ENCODE data around the gene SLC22A23. TPM values are rescaled to one million over a fixed set of nuclear protein-coding genes. Genes with fewer than 3 reads are reported as not detected.

Gene SLC22A23, protein sequence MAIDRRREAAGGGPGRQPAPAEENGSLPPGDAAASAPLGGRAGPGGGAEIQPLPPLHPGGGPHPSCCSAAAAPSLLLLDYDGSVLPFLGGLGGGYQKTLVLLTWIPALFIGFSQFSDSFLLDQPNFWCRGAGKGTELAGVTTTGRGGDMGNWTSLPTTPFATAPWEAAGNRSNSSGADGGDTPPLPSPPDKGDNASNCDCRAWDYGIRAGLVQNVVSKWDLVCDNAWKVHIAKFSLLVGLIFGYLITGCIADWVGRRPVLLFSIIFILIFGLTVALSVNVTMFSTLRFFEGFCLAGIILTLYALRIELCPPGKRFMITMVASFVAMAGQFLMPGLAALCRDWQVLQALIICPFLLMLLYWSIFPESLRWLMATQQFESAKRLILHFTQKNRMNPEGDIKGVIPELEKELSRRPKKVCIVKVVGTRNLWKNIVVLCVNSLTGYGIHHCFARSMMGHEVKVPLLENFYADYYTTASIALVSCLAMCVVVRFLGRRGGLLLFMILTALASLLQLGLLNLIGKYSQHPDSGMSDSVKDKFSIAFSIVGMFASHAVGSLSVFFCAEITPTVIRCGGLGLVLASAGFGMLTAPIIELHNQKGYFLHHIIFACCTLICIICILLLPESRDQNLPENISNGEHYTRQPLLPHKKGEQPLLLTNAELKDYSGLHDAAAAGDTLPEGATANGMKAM
- 0.56 and 0.72 TPM in 2 replicates for total RNA-seq (2012; rRNA removed)
- 1.1 and 1.6 TPM in 2 replicates for polyA plus RNA-seq (2012; rRNA removed)
- 1.2 and 1.9 TPM in 2 replicates for polyA plus RNA-seq (2012; cell fraction: cytosol; rRNA removed)
- polyA plus RNA-seq (2012; cell fraction: nucleus; rRNA removed; ENCODE audit: low replicate concordance) = 1.9 TPM in 2 replicates
- percentile 51 among the genes with signal in this experiment for Bru-seq, nascent RNA
- percentile 44 among the genes with signal in this experiment for BruChase-seq, experiment 1, labeled RNA remaining after a 6-hour chase
- percentile 50 among the genes with signal in this experiment for BruChase-seq, experiment 2, labeled RNA remaining after a 2-hour chase
- long read RNA-seq, partial matches to known transcripts = 0 of 19 reads
- long read RNA-seq, other reads (novel, unspliced or antisense) = 16 of 19 reads

DNA sequence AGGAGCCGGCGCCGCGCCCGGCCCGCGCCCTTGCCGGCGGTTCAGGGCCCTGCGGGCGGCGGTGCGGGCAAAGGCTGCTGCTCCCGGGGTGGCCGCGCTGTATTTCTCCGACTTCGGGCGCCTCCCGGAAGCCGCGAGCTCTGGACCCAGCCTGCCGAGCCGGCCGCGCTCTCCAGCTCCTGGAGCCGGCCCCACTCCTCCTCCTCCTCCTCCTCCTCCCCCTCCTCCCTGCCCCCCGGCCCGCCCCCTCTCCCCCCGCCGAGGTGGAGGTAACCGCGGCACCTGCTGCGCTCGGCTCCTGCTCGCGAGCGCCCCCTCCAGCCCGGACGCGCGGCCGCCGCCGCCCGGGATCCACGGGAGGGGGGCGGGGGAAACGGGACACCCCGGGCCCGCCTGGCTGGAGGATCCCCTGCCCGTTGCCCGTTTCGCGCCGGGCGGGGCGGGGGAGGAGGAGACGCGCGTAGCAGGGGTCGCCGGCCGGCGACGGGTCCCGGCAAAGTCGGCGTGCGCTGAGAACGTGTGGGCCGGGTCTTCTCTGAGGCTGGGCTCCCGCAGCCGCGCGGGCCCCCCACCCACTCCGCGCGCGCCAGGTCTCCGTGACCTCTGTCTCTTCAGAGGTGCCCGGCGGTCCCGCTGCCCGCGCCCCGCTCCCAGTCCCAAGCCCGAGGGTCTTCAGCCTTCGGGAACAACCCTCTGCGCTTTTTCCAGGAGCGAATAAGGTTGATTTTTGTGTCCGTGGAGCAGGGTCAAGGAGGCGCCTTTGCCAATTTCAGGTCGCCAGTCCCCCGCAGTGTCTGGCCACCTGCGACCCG is at the start of gene SLC22A23:
TSS of gene SLC22A23 (minus strand) at position 153 of the 812 bp plus-strand sequence. CDS start 491 bp downstream, outside the sequence.
- Histone ChIP-seq H3K27me3 (ENCODE audit: control insufficient read depth, insufficient read depth, low read length) (peaks cover 61% of the 10 kb centered on the region), H3K9me1 (ENCODE audit: insufficient read depth, low read length) (no peaks in the 10 kb centered on the region), H4K8ac (ENCODE audit: low read depth in 2 of 2, low read length in 2 of 2) (no peak within 1 kb of the TSS), H3K79me1 (ENCODE audit: low read depth in 1 of 2, low read length in 2 of 2) (no peaks in the 10 kb centered on the region), H2AFZ (replicated peaks; ENCODE audit: low read length, poor library complexity) (peak within 1 kb of the TSS; percentile 81), H3K14ac (replicated peaks; ENCODE audit: low read depth, low read length) (no peak within 1 kb of the TSS), H4K20me1 (ENCODE audit: insufficient read depth, low read length) (0 out of 2 replicates have a peak, but pooled peaks cover 4% of the 10 kb centered on the region), H3K18ac (ENCODE audit: low read depth, low read length) (no peak within 1 kb of the TSS), H3K4ac (ENCODE audit: low read depth, low read length) (no peak within 1 kb of the TSS), H2AK9ac (replicated peaks; ENCODE audit: low read depth, low read length, poor library complexity) (peak within 1 kb of the TSS; percentile 22), H2BK15ac (ENCODE audit: low read depth, low read length) (no peak within 1 kb of the TSS), H3K36me3 (ENCODE audit: control insufficient read depth, insufficient read depth, low read length) (no peaks in the 10 kb centered on the region), H2BK20ac (ENCODE audit: low read depth, low read length) (no peak within 1 kb of the TSS), H2AK5ac (ENCODE audit: low read depth, low read length) (no peak within 1 kb of the TSS), H2BK120ac (ENCODE audit: low read depth, low read length) (no peak within 1 kb of the TSS), H3K4me2 (ENCODE audit: low read depth, low read length) (peak within 1 kb of the TSS; percentile 80), H3K9me3 (ENCODE audit: control insufficient read depth, insufficient read depth, low read length) (no peaks in the 10 kb centered on the region), H3K9ac (ENCODE audit: low read depth, low read length) (peak within 1 kb of the TSS; percentile 13; the same call in 1 of the 2 replicates), H3K4me1 (ENCODE audit: control insufficient read depth, insufficient read depth, low read length) (peaks cover 2% of the 10 kb centered on the region; the same call in 1 of the 2 replicates), H3K23ac (ENCODE audit: low read depth, low read length) (peak within 1 kb of the TSS; percentile 75; the same call in 1 of the 2 replicates), H3K4me3 (ENCODE audit: insufficient read depth, low read depth, low read length) (peak within 1 kb of the TSS; percentile 36), H3K56ac (ENCODE audit: extremely low read depth, insufficient read depth, low read length) (no peak within 1 kb of the TSS), H3K27ac (ENCODE audit: insufficient read depth, low read length) (no peak within 1 kb of the TSS), H4K91ac (ENCODE audit: insufficient read depth, low read depth, low read length) (no peak within 1 kb of the TSS), H4K5ac (ENCODE audit: low read depth, low read length) (no peak within 1 kb of the TSS), H2BK5ac (ENCODE audit: low read depth, low read length, poor library complexity, severe bottlenecking) (no peak within 1 kb of the TSS)
- intact Hi-C loops (cut with micrococcal nuclease) = loop anchor here (1.0 to 2.0 kb wide), 2 partner anchors 178 to 276 kb away; no protein-coding TSS in a partner anchor
- in situ Hi-C loops (cut with MboI; ENCODE audit: low sequenced_read_pairs) = no loop called here
- TF ChIP-seq BHLHE40 (IDR thresholded peaks at IDR 0.05; ENCODE audit: low read depth, low read length) = no peak
- TF ChIP-seq, protein P1, sequence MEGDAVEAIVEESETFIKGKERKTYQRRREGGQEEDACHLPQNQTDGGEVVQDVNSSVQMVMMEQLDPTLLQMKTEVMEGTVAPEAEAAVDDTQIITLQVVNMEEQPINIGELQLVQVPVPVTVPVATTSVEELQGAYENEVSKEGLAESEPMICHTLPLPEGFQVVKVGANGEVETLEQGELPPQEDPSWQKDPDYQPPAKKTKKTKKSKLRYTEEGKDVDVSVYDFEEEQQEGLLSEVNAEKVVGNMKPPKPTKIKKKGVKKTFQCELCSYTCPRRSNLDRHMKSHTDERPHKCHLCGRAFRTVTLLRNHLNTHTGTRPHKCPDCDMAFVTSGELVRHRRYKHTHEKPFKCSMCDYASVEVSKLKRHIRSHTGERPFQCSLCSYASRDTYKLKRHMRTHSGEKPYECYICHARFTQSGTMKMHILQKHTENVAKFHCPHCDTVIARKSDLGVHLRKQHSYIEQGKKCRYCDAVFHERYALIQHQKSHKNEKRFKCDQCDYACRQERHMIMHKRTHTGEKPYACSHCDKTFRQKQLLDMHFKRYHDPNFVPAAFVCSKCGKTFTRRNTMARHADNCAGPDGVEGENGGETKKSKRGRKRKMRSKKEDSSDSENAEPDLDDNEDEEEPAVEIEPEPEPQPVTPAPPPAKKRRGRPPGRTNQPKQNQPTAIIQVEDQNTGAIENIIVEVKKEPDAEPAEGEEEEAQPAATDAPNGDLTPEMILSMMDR (conservative IDR thresholded peaks at IDR 0.05; ENCODE audit: low read depth, low read length) = peak; percentile 59
- TF ChIP-seq MAZ (IDR thresholded peaks at IDR 0.05; ENCODE audit: borderline replicate concordance, low read depth, low read length) = peak; percentile 69; the same call in 1 of the 2 replicates
- peak; percentile 41 for TF ChIP-seq RAD21 (IDR thresholded peaks at IDR 0.05; ENCODE audit: low read length)
- peak; percentile 62 for TF ChIP-seq RCOR1 (IDR thresholded peaks at IDR 0.05; ENCODE audit: insufficient replicate concordance, low read length)
- TF ChIP-seq RFX5 (IDR thresholded peaks at IDR 0.05; ENCODE audit: low read depth, low read length) = no peak
- TF ChIP-seq, protein P2, sequence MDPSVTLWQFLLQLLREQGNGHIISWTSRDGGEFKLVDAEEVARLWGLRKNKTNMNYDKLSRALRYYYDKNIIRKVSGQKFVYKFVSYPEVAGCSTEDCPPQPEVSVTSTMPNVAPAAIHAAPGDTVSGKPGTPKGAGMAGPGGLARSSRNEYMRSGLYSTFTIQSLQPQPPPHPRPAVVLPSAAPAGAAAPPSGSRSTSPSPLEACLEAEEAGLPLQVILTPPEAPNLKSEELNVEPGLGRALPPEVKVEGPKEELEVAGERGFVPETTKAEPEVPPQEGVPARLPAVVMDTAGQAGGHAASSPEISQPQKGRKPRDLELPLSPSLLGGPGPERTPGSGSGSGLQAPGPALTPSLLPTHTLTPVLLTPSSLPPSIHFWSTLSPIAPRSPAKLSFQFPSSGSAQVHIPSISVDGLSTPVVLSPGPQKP (IDR thresholded peaks at IDR 0.05; ENCODE audit: borderline replicate concordance, low read depth, low read length) = no peak
- peak; percentile 31; the same call in 1 of the 2 replicates for TF ChIP-seq SMC3 (IDR thresholded peaks at IDR 0.05; ENCODE audit: low read depth, low read length)
- no peak for TF ChIP-seq CHD1 (IDR thresholded peaks at IDR 0.05; ENCODE audit: low read depth, low read length)
- 0% methylated on average over 17 of the region's 97 CpGs; no CpG with 5 or more reads in 1 of the 2 experiments for WGBS, 2 experiments (ENCODE audit: extremely low coverage in 2 of 2, insufficient read length in 1 of 2)
- BruUV-seq (replicated peaks) = no TSS peak
- CTCF ChIA-PET = interaction anchor here (0.6 kb wide), 1 partner anchor 8 kb away, joined by 3 read pairs; no protein-coding TSS in a partner anchor
- POLR2A ChIA-PET (ENCODE audit: unreplicated experiment) = no interaction called here
- dilution Hi-C loops (cut with HindIII; ENCODE audit: low sequenced_read_pairs, unreplicated experiment) = no loop called here
- ATAC-seq (ENCODE audit: low read depth) = peak; percentile 69
- no peak for DNase-seq
